ENCODE data around the gene PTCH2. TPM values are rescaled to one million over a fixed set of nuclear protein-coding genes. Genes with fewer than 3 reads are reported as not detected.

Gene PTCH2
- total RNA-seq, 1 experiment from 2014 or later, result 0.48 TPM

GRCh38 chr1:44835738-44836675, 7.0 kb downstream of the PTCH2 start:
- TF ChIP-seq, protein P1, sequence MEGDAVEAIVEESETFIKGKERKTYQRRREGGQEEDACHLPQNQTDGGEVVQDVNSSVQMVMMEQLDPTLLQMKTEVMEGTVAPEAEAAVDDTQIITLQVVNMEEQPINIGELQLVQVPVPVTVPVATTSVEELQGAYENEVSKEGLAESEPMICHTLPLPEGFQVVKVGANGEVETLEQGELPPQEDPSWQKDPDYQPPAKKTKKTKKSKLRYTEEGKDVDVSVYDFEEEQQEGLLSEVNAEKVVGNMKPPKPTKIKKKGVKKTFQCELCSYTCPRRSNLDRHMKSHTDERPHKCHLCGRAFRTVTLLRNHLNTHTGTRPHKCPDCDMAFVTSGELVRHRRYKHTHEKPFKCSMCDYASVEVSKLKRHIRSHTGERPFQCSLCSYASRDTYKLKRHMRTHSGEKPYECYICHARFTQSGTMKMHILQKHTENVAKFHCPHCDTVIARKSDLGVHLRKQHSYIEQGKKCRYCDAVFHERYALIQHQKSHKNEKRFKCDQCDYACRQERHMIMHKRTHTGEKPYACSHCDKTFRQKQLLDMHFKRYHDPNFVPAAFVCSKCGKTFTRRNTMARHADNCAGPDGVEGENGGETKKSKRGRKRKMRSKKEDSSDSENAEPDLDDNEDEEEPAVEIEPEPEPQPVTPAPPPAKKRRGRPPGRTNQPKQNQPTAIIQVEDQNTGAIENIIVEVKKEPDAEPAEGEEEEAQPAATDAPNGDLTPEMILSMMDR (IDR thresholded peaks at IDR 0.05; ENCODE audit: insufficient read depth in 1 of 2, low read depth in 1 of 2, low read length in 1 of 2, severe bottlenecking in 1 of 2, unreplicated experiment in 1 of 2), result peak; percentile 70 to 82
- no peaks in the 10 kb centered on the region for H3K9me3 Mint-ChIP-seq (ENCODE audit: unreplicated experiment)
- no peaks in the 10 kb centered on the region for H3K27me3 Mint-ChIP-seq (ENCODE audit: insufficient read depth, unreplicated experiment)
- no peaks in the 10 kb centered on the region for H3K4me1 Mint-ChIP-seq (ENCODE audit: low read depth, unreplicated experiment)
- H3K27ac Mint-ChIP-seq (ENCODE audit: unreplicated experiment), result no peak overlapping the region
- BruUV-seq (replicated peaks), result no TSS peak
- Histone ChIP-seq H3K27me3 (replicated peaks; ENCODE audit: control insufficient read depth, insufficient read depth, low read length) (no peaks in the 10 kb centered on the region), H3K36me3 (ENCODE audit: control insufficient read depth, insufficient read depth, low read length) (no peaks in the 10 kb centered on the region), H3K9me3 (no peaks in the 10 kb centered on the region), H3K4me3 (ENCODE audit: low read depth, low read length) (no peak overlapping the region), H3K4me1 (no peaks in the 10 kb centered on the region)
- intact Hi-C loops (cut with micrococcal nuclease; ENCODE audit: unreplicated experiment), result loop anchor here (2.0 to 10.0 kb wide), 3 partner anchors 151 to 469 kb away; partner anchors contain the start of genes EIF2B3 and HECTD3
- H3K4me3 Mint-ChIP-seq (ENCODE audit: unreplicated experiment), result no peak overlapping the region
- POLR2A ChIA-PET, result interaction anchor here (0.8 kb wide), 1 partner anchor 17 kb away, joined by 4 read pairs; no protein-coding TSS in a partner anchor
- peaks cover 5% of the 10 kb centered on the region for H3K36me3 Mint-ChIP-seq (ENCODE audit: insufficient read depth, unreplicated experiment)
- CTCF ChIA-PET, result interaction anchor here (0.9 to 1.0 kb wide), 2 partner anchors 17 to 36 kb away, joined by 3 to 4 read pairs; partner anchors contain the start of gene PLK3
- peak; percentile 79 to 83 for DNase-seq

DNA sequence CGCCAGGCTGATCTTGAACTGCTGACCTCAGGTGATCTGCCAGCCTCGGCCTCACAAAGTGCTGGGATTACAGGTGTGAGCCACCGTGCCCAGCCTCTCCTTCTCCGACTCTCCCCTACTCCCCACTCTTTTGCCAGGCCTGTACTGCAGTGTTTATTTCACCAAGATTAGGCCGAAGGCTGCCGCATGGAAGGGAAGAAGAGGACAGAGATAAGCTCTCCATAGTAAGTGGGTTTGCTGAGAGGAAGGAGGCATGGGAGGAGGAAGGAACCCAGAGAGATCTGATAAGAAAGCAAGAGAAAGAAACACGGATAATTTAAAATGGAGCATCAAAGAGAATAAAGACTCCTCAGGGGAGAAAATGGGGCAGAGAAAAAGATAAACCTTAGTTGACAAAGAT, 8.7 kb downstream of the PTCH2 start:
- Mint-ChIP-seq H3K36me3 (ENCODE audit: insufficient read depth, unreplicated experiment) (peaks cover 1% of the 10 kb centered on the region), H3K9me3 (ENCODE audit: unreplicated experiment) (no peaks in the 10 kb centered on the region), H3K27me3 (ENCODE audit: insufficient read depth, unreplicated experiment) (no peaks in the 10 kb centered on the region), H3K27ac (ENCODE audit: unreplicated experiment) (no peak overlapping the region), H3K4me1 (ENCODE audit: low read depth, unreplicated experiment) (no peaks in the 10 kb centered on the region), H3K4me3 (ENCODE audit: unreplicated experiment) (no peak overlapping the region)
- DNase-seq, result no peak
- BruUV-seq (replicated peaks), result no TSS peak
- TF ChIP-seq, protein P1 (IDR thresholded peaks at IDR 0.05; ENCODE audit: insufficient read depth in 1 of 2, low read depth in 1 of 2, low read length in 1 of 2, severe bottlenecking in 1 of 2, unreplicated experiment in 1 of 2), result no peak
- no peak overlapping the region for H3K4me3 ChIP-seq (ENCODE audit: low read depth, low read length)
- intact Hi-C loops (cut with micrococcal nuclease; ENCODE audit: unreplicated experiment), result loop anchor here (2.0 to 10.0 kb wide), 2 partner anchors 176 to 470 kb away; partner anchors contain the start of gene HECTD3
- no peaks in the 10 kb centered on the region for H3K36me3 ChIP-seq (ENCODE audit: control insufficient read depth, insufficient read depth, low read length)
- no peaks in the 10 kb centered on the region for H3K4me1 ChIP-seq
- ChIA-PET CTCF (no interaction called here), POLR2A (no interaction called here)
- no peaks in the 10 kb centered on the region for H3K27me3 ChIP-seq (replicated peaks; ENCODE audit: control insufficient read depth, insufficient read depth, low read length)
- no peaks in the 10 kb centered on the region for H3K9me3 ChIP-seq

DNA sequence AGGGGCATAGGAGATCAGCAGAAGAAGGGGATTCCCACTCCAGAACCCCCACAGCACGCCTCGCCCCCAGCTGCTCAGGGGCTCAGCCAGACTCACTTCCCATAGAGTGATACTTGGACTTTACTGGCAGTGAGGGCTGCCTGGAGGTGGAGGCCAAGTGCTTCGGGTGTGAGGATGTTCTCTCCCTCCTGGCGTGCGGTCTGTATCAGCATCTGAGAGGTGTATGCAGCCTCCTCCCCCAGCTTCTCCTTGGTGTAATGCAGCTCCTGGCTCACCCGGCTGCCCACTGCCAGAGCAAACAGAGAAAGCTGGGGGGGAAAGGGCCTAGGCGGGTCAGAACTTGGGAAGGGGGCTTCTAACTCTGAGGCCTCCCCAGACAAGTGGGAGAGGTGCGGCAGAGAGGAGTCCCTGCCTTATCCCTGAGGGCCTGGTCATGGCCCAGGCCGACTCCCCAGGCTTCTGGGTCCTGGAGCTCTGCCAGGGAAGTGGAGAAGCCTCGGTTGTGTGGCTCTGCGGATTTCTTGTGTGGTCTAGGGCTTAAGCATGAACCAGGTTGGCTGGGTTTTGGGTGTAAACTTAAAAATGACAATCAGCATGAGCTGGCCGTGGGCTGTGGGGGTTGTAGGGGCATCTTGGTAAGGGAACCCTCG, 10.9 kb downstream of the PTCH2 start:
- no peaks in the 10 kb centered on the region for H3K9me3 ChIP-seq
- no peaks in the 10 kb centered on the region for H3K27me3 ChIP-seq (replicated peaks; ENCODE audit: control insufficient read depth, insufficient read depth, low read length)
- Mint-ChIP-seq H3K36me3 (ENCODE audit: insufficient read depth, unreplicated experiment) (no peaks in the 10 kb centered on the region), H3K27ac (ENCODE audit: unreplicated experiment) (no peak overlapping the region), H3K4me1 (ENCODE audit: low read depth, unreplicated experiment) (no peaks in the 10 kb centered on the region), H3K27me3 (ENCODE audit: insufficient read depth, unreplicated experiment) (no peaks in the 10 kb centered on the region), H3K4me3 (ENCODE audit: unreplicated experiment) (no peak overlapping the region), H3K9me3 (ENCODE audit: unreplicated experiment) (no peaks in the 10 kb centered on the region)
- no TSS peak for BruUV-seq (replicated peaks)
- no peak overlapping the region for H3K4me3 ChIP-seq (ENCODE audit: low read depth, low read length)
- TF ChIP-seq, protein P1 (IDR thresholded peaks at IDR 0.05; ENCODE audit: insufficient read depth in 1 of 2, low read depth in 1 of 2, low read length in 1 of 2, severe bottlenecking in 1 of 2, unreplicated experiment in 1 of 2), result no peak
- intact Hi-C loops (cut with micrococcal nuclease; ENCODE audit: unreplicated experiment), result loop anchor here (10.0 kb wide), 1 partner anchor 473 kb away; no protein-coding TSS in a partner anchor
- POLR2A ChIA-PET, result no interaction called here
- no peaks in the 10 kb centered on the region for H3K36me3 ChIP-seq (ENCODE audit: control insufficient read depth, insufficient read depth, low read length)
- no peaks in the 10 kb centered on the region for H3K4me1 ChIP-seq
- CTCF ChIA-PET, result no interaction called here
- DNase-seq, result no peak

All from Caco-2 (cell line).